GM13977 (cell line): Measurements from ENCODE around the gene JMJD8.
"Not testable (repeated sequence)": the region's sequence is repeated elsewhere in the genome, so short reads cannot be mapped to it uniquely, and the experiment has no call there.

Source experiments
- DNase-seq: peaks from one replicate; pipeline ENCODE4 v3.0.0; 2012; ENCODE audit warnings: low spot score
- CTCF ChIP-seq: IDR thresholded peaks from 2 replicates; pipeline ENCODE4 v1.5.1; 2012; ENCODE audit warnings: mild to moderate bottlenecking, control low read depth; ENCODE audit not compliant: insufficient read depth; ENCODE audit errors: extremely low read depth, missing control alignments
- in situ Hi-C: fragments of 300-500 bp; cut with MboI; formaldehyde crosslinking; loops from one replicate; pipeline ENCODE4 v1.12.0; 2022; ENCODE audit warnings: low sequenced_read_pairs, low pct_unique_long_range_greater_than_20kb, mixed read lengths, inconsistent platforms; ENCODE audit not compliant: unreplicated experiment

The JMJD8 gene

GRCh38 chr16:712740-713250 is 28.7 kb upstream of the JMJD8 start:
- in situ Hi-C loops: loop anchor here (5.0 kb wide), 1 partner anchor 75 kb away; the partner anchor contains the start of genes CHTF18 and RPUSD1
- TF ChIP-seq CTCF: peak; percentile 50
- not testable (repeated sequence) for DNase-seq

- peak; percentile 95 for DNase-seq
- TF ChIP-seq CTCF: peak; percentile 98
- in situ Hi-C loops: loop anchor here (5.0 kb wide), 1 partner anchor 76 kb away; the partner anchor contains the start of genes CHTF18 and RPUSD1
Observed at GRCh38 chr16:711548-712320, 27.6 kb upstream of the JMJD8 start.

GRCh38 chr16:711084-711483 is 26.9 kb upstream of the JMJD8 start:
- DNase-seq: no peak
- in situ Hi-C loops: loop anchor here (5.0 kb wide), 1 partner anchor 76 kb away; the partner anchor contains the start of genes CHTF18 and RPUSD1
- no peak for TF ChIP-seq CTCF

GRCh38 chr16:710500-711075 is 26.5 kb upstream of the JMJD8 start:
- DNase-seq: no peak
- no peak for TF ChIP-seq CTCF
- in situ Hi-C loops: loop anchor here (5.0 kb wide), 1 partner anchor 77 kb away; the partner anchor contains the start of genes CHTF18 and RPUSD1

GRCh38 chr16:709566-710499 is 25.7 kb upstream of the JMJD8 start:
- no peak for DNase-seq
- in situ Hi-C loops: loop anchor here (5.0 kb wide), 1 partner anchor 77 kb away; the partner anchor contains the start of genes CHTF18 and RPUSD1

More at GRCh38 chr16:709566-710499, 25.7 kb upstream of the JMJD8 start:
- no peak for TF ChIP-seq CTCF
